NCI-H524 (cell line): ENCODE data around the gene DNASE1L2.
A peak's percentile ranks its signal among the peaks of the same experiment; 100 is the strongest.
"Not testable (repeated sequence)": the region's sequence is repeated elsewhere in the genome, so short reads cannot be mapped to it uniquely, and the experiment has no call there.

Source experiments
- DNase-seq, 2 experiments: peaks; one replicate each; lab custom pipeline; 2025; lab: John Stamatoyannopoulos, UW

Gene DNASE1L2

GRCh38 chr16:2236337-2237101 is at the start of gene DNASE1L2:
DNASE1L2 (plus strand) TSS chr16:2236444; CDS start chr16:2236817, 373 bp downstream.
- peak in 1 of 2 experiments; percentile 39 for DNase-seq

GRCh38 chr16:2186505-2186904 is 49.7 kb upstream of the DNASE1L2 start:
- no peak for DNase-seq

GRCh38 chr16:2187212-2187611 is 49.0 kb upstream of the DNASE1L2 start:
- DNase-seq = no peak

GRCh38 chr16:2188395-2188794 is 47.8 kb upstream of the DNASE1L2 start:
- no peak for DNase-seq

- no peak for DNase-seq
These were observed 46.9 kb upstream of the DNASE1L2 start for GRCh38 chr16:2189252-2189893.

- no peak for DNase-seq
These were observed 46.1 kb upstream of the DNASE1L2 start for GRCh38 chr16:2190002-2190658.

- peak; percentile 35 to 79 for DNase-seq
These were observed 45.4 kb upstream of the DNASE1L2 start for GRCh38 chr16:2190659-2191445.

- no peak for DNase-seq
These were observed 44.9 kb upstream of the DNASE1L2 start for GRCh38 chr16:2191446-2191706.

- DNase-seq = peak; percentile 39 to 41
These were observed 41.9 kb upstream of the DNASE1L2 start for GRCh38 chr16:2194166-2194834.

GRCh38 chr16:2194852-2195321 is 41.4 kb upstream of the DNASE1L2 start:
- peak; percentile 48 to 70 for DNase-seq

GRCh38 chr16:2195322-2196161 is 40.7 kb upstream of the DNASE1L2 start:
- peak; percentile 20 to 56 for DNase-seq

GRCh38 chr16:2196162-2196980 is 39.9 kb upstream of the DNASE1L2 start, which contains the start of gene CASKIN1:
CASKIN1 (minus strand) TSS chr16:2196605; CDS start chr16:2196432, 173 bp downstream.
- DNase-seq = no peak

- no peak for DNase-seq
These were observed 39.2 kb upstream of the DNASE1L2 start for GRCh38 chr16:2196981-2197511.

- DNase-seq = no peak
These were observed 38.5 kb upstream of the DNASE1L2 start for GRCh38 chr16:2197765-2198164.

GRCh38 chr16:2198283-2198682 is 38.0 kb upstream of the DNASE1L2 start:
- no peak for DNase-seq

- DNase-seq = no peak
These were observed 37.1 kb upstream of the DNASE1L2 start for GRCh38 chr16:2199095-2199494.

- DNase-seq = no peak
These were observed 36.6 kb upstream of the DNASE1L2 start for GRCh38 chr16:2199621-2200139.

GRCh38 chr16:2200313-2200712 is 35.9 kb upstream of the DNASE1L2 start:
- DNase-seq = no peak

- not testable (repeated sequence) for DNase-seq
These were observed 33.0 kb upstream of the DNASE1L2 start for GRCh38 chr16:2203119-2203688.
